Measurements from ENCODE around the gene STK24.
"Not testable (repeated sequence)": the region's sequence is repeated elsewhere in the genome, so short reads cannot be mapped to it uniquely, and the experiment has no call there.

DNA sequence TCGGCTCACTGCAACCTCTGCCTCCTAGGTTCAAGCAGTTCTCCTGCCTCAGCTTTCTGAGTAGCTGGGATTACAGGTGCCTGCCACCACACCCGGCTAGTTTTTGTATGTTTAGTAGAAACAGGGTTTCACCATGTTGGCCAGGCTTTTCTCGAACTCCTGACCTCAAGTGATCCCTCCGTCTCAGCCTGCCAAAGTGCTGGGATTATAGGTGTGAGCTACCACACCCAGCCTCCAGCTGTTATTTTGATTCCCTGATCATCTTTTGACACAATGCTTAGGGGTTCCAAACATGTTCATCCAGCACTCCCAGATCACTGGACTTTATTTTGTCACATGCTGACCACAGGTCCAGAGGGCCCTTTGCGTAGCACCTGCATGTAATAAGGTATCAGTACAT, 47.7 kb upstream of the STK24 start:
- TF ChIP-seq ZFX (IDR thresholded peaks at IDR 0.05); CTCF (conservative IDR thresholded peaks at IDR 0.05): not testable (repeated sequence)
